ENCODE data around the gene NACA. TPM values are rescaled to one million over a fixed set of nuclear protein-coding genes. Genes with fewer than 3 reads are reported as not detected.
A peak's percentile ranks its signal among the peaks of the same experiment; 100 is the strongest.

The NACA gene
- total and polyA plus RNA-seq, 2 of the 13 experiments (the other 11 are each of a cell fraction or from before 2014, with no cell fraction given): 799 to 1,700 TPM

GRCh38 chr12:56688129-56688845 is 36.8 kb downstream of the NACA start, which contains the start of gene PTGES3 (continued):
- TF ChIP-seq ISL2 (CRISPR knock-in tag; IDR thresholded peaks at IDR 0.05) (peak; percentile 62; the same call in 1 of the 2 replicates), ZNF773 (CRISPR knock-in tag; IDR thresholded peaks at IDR 0.05; ENCODE audit: borderline replicate concordance) (no peak), ZKSCAN8 (CRISPR knock-in tag; IDR thresholded peaks at IDR 0.05; ENCODE audit: borderline replicate concordance) (peak; percentile 74; the same call in 1 of the 2 replicates), ZMYM3 (CRISPR knock-in tag; IDR thresholded peaks at IDR 0.05) (no peak), ZNF770 (CRISPR knock-in tag; IDR thresholded peaks at IDR 0.05) (peak; percentile 62), RNF2 (conservative IDR thresholded peaks at IDR 0.05; ENCODE audit: low read depth) (0 out of 2 replicates have a peak, but pooled peaks have one; percentile 47), ARNT (IDR thresholded peaks at IDR 0.05) (no peak), BCLAF1 (IDR thresholded peaks at IDR 0.05) (no peak), ZNF839 (CRISPR knock-in tag; IDR thresholded peaks at IDR 0.05; ENCODE audit: borderline replicate concordance) (no peak)
- TF ChIP-seq, protein P1, sequence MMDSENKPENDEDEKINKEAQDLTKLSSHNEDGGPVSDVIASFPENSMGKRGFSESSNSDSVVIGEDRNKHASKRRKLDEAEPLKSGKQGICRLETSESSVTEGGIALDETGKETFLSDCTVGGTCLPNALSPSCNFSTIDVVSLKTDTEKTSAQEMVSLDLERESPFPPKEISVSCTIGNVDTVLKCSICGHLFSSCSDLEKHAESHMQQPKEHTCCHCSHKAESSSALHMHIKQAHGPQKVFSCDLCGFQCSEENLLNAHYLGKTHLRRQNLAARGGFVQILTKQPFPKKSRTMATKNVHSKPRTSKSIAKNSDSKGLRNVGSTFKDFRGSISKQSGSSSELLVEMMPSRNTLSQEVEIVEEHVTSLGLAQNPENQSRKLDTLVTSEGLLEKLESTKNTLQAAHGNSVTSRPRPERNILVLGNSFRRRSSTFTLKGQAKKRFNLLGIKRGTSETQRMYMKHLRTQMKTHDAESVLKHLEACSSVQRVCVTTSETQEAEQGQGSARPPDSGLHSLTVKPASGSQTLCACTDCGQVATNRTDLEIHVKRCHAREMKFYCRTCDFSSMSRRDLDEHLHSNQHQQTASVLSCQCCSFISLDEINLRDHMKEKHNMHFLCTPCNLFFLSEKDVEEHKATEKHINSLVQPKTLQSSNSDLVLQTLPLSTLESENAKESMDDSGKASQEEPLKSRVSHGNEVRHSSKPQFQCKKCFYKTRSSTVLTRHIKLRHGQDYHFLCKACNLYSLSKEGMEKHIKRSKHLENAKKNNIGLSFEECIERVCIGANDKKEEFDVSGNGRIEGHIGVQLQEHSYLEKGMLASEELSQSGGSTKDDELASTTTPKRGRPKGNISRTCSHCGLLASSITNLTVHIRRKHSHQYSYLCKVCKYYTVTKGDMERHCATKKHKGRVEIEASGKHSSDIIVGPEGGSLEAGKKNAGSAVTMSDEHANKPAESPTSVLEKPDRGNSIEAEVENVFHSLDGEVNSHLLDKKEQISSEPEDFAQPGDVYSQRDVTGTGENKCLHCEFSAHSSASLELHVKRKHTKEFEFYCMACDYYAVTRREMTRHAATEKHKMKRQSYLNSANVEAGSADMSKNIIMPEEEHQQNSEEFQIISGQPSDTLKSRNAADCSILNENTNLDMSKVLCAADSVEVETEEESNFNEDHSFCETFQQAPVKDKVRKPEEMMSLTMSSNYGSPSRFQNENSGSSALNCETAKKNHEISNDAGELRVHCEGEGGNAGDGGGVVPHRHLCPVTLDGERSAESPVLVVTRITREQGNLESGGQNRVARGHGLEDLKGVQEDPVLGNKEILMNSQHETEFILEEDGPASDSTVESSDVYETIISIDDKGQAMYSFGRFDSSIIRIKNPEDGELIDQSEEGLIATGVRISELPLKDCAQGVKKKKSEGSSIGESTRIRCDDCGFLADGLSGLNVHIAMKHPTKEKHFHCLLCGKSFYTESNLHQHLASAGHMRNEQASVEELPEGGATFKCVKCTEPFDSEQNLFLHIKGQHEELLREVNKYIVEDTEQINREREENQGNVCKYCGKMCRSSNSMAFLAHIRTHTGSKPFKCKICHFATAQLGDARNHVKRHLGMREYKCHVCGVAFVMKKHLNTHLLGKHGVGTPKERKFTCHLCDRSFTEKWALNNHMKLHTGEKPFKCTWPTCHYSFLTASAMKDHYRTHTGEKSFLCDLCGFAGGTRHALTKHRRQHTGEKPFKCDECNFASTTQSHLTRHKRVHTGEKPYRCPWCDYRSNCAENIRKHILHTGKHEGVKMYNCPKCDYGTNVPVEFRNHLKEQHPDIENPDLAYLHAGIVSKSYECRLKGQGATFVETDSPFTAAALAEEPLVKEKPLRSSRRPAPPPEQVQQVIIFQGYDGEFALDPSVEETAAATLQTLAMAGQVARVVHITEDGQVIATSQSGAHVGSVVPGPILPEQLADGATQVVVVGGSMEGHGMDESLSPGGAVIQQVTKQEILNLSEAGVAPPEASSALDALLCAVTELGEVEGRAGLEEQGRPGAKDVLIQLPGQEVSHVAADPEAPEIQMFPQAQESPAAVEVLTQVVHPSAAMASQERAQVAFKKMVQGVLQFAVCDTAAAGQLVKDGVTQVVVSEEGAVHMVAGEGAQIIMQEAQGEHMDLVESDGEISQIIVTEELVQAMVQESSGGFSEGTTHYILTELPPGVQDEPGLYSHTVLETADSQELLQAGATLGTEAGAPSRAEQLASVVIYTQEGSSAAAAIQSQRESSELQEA (CRISPR knock-in tag; IDR thresholded peaks at IDR 0.05; ENCODE audit: not compliant biosample characterization): no peak
- TF ChIP-seq, protein P2, sequence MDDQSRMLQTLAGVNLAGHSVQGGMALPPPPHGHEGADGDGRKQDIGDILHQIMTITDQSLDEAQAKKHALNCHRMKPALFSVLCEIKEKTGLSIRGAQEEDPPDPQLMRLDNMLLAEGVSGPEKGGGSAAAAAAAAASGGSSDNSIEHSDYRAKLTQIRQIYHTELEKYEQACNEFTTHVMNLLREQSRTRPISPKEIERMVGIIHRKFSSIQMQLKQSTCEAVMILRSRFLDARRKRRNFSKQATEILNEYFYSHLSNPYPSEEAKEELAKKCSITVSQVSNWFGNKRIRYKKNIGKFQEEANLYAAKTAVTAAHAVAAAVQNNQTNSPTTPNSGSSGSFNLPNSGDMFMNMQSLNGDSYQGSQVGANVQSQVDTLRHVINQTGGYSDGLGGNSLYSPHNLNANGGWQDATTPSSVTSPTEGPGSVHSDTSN (CRISPR knock-in tag; IDR thresholded peaks at IDR 0.05; ENCODE audit: borderline replicate concordance): peak; percentile 35; the same call in 1 of the 2 replicates
- TF ChIP-seq, protein P3, sequence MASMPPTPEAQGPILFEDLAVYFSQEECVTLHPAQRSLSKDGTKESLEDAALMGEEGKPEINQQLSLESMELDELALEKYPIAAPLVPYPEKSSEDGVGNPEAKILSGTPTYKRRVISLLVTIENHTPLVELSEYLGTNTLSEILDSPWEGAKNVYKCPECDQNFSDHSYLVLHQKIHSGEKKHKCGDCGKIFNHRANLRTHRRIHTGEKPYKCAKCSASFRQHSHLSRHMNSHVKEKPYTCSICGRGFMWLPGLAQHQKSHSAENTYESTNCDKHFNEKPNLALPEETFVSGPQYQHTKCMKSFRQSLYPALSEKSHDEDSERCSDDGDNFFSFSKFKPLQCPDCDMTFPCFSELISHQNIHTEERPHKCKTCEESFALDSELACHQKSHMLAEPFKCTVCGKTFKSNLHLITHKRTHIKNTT (CRISPR knock-in tag; IDR thresholded peaks at IDR 0.05): no peak
